Measurements from ENCODE around the gene NUDT1.
"Not testable (repeated sequence)": the region's sequence is repeated elsewhere in the genome, so short reads cannot be mapped to it uniquely, and the experiment has no call there.

The NUDT1 gene

DNA sequence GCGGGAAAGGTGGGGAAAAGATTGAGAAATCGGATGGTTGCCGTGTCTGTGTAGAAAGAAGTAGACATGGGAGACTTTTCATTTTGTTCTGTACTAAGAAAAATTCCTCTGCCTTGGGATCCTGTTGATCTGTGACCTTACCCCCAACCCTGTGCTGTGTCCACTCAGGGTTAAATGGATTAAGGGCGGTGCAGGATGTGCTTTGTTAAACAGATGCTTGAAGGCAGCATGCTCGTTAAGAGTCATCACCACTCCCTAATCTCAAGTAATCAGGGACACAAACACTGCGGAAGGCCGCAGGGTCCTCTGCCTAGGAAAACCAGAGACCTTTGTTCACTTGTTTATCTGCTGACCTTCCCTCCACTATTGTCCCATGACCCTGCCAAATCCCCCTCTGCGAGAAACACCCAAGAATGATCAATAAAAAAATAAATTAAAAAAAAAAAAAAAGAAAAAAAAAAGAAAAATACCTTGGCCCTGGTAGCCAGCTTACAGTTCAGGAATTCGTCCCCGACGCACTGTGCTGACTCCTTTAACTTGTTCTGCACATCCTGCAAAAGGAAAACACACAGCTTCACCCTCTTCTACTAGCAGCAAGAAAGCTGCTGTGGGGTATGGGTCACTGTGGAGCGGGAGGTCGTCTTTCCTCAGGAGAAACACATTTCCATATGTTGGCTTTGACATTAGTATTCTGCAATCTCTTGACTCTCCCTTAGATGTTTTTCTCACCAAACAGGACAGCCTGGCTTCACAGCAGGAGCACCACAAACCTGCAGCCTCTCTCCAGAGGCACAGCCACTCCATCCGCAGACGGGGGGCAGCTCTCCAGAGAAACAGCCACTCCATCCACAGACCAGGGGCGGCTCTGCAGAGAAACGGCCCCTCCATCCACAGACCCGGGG lies 27.3 kb downstream of the NUDT1 start:
- not testable (repeated sequence) for DNase-seq (ENCODE audit: low spot score)

DNA sequence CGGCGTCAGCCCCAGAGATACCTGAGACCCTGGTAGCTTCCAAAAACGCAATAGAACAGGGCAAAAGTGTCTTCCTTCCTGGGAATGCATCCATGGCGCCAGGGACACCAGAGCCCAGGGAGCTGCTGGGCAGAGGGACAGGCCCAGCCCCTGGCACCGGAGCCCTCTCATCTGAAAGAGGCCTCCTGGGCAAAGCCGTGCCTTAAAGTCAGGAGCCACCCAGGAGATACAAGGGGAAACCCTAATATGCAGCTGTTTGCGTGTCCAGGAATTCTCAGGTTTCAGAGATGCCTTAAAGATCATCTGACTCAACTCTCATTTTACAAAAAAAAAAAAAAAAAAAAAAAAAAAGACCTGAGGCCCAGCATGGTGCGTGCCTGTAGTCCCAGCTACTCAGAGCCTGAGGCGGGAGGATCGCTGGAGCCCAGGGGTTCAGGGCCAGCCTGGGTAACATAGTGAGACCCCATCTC lies 28.0 kb downstream of the NUDT1 start:
- no peak for DNase-seq (ENCODE audit: low spot score)

DNA sequence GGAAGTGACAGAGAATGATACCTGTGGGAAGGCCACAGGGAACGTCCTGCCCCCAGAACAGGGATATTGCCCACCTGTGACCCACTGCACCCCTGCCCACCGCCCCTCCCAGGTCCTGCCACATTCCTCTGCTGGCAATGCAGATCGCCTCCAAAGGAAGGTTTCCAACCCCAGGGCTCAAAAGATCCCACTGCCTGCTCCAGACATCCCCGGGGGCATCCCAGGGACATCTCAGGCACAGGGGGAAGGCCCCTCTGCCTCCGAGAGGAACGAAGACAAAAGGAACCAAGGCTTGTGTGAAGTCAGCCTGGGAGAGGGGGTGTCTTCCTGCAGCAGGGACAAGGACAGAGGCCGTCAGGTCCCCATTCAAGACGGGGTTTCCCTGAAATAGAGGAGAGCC lies 28.5 kb downstream of the NUDT1 start:
- DNase-seq (ENCODE audit: low spot score): no peak

DNA sequence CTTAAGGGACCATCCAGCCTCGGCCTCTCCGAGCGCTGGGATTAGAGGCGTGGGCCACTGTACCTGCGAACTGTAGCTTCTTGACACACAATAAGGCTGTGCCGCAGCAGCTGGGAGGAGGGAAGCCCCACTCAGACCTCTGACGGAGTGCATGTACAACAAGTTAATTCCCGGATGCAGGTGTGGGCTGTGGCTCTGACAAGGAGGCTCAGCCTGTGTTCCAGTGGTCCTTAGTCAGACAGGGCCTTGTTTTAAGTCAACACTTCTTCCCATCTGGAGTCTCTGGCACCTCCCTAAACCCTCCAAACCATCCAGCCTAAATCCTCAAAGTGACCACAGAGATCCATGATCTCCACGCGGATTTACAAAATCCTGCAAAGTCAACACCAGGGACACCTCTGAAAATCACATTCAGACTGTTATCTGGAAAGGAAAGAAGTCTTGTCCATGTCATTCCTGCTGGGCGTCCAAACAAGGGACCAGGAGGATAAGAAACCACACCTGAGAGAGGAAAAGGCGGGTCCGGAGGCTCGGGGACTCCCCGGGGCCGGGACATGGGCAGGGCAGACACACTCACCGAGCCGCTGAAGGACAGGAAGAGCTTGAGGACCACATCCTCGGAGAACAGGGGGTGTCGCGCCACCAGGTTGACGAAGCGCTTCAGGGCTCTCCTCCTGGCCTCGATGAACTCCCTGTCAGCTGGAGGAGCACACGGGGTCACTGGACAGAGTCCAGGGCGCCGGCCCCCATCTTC lies 29.4 kb downstream of the NUDT1 start:
- no peak for DNase-seq (ENCODE audit: low spot score)

DNA sequence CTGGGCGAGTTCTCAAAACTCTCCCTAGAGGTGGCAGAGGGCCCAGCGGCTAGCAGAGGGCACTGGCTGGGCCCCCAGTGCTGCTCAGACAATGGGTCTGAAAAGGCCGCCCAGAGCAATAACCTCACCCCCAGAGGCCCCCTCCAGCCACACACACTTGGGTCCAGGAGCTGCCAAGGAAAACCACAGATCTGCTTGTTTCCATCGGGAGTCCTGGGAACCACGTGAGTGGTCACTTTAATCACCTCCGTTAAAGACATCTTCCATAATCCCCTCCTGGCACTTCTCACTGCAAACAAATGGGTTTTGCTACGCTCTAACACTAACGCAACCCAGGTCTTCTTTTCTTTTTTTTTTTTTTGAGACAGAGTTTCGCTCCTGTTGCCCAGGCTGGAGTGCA lies 30.0 kb downstream of the NUDT1 start:
- no peak for DNase-seq (ENCODE audit: low spot score)

DNA sequence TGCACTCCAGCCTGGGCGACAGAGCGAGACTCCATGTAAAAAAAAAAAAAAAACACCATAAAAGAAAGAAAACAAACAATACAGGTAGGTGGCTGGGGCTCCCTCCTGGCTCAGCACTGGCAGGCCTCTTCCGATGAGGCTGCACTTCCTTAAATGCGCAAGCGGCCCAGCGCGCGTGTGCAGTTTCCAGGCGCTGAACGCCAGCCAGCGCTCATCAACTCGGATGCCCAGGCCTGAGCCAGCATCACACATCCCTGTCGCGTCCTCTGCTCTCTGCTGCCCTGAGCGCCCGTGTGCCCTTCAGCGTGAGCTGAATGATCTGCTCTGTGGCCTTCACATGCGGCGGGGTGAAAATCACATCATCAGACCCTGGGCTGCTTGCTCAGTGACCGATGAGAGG lies 31.8 kb downstream of the NUDT1 start:
- DNase-seq (ENCODE audit: low spot score): no peak

DNA sequence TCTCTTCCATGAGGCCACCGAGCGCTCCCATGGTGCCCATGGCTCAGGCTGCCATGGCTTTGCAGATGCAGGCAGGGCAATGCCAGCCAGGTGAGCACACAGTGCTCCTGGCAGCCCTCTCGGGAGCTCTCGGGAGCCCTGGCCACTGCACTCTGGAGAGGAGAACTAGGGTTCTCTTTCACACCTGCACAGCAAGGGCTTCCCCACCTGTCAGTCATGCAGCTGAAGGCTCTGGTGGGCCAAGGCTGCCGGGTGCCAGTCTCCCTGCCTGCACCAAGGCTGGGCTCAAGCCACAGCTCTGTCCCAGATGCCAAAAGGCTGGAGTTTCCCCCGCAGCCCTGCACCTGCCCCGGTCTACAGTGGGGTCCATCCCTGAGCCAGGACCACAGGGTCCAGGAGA lies 32.6 kb downstream of the NUDT1 start:
- no peak for DNase-seq (ENCODE audit: low spot score)

DNA sequence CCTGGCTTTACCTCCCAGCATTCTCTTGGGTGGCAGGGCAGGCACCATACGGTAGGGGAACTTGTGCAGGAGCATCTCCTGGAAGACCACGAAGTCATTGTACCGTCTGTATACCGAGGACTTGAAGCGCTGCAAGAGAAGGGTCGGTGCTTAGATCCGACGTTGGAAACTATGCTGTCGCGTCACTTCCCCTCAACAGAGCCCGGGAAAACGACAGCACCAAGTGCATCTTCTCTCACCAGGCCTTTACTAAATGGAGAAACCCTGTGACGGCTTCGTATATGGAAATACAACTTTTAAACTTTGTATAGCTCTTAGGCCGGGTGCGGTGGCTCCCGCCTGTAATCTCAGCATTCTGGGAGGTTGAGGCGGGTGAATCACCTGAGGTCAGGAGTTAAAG lies 33.1 kb downstream of the NUDT1 start:
- DNase-seq (ENCODE audit: low spot score): no peak

DNA sequence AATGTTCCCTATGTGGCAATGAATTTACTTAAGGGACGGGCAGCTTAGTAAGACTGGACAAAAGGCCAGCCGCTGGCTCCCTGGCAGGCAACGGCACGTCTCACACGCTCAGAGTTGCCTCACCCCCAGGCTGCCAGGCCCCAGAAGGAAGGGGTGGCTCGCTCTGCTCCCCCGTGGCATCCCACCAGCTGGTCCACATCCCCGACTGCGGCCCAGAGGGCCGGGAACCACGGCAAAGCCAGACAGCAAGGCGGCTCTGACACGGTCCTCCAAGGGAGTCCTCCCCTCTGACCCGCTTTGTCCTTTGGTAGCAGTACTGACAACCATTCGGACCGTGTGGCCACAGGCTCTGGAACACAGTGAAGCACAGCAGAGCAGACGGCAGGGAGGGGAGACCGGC lies 34.1 kb downstream of the NUDT1 start:
- no peak for DNase-seq (ENCODE audit: low spot score)

DNA sequence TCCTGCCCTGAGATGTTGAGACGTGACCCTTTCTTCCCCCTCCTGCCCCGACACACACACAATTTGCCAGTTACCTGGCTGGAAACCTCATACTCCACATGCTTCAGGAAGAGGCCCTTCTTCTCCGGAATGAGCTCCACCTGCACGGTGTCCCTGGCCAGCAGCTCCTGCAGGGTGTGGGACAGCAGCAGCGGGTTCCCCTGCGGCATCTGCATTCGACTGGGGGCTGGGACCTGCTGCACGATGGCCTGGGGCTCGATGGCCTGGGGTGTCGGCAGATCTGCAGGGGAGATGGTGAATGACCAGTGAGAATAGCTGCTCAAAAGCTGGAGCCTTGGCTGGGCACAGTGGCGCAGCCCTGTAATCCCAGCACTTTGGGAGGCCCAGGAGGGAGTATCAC lies 36.0 kb downstream of the NUDT1 start:
- no peak for DNase-seq (ENCODE audit: low spot score)

DNA sequence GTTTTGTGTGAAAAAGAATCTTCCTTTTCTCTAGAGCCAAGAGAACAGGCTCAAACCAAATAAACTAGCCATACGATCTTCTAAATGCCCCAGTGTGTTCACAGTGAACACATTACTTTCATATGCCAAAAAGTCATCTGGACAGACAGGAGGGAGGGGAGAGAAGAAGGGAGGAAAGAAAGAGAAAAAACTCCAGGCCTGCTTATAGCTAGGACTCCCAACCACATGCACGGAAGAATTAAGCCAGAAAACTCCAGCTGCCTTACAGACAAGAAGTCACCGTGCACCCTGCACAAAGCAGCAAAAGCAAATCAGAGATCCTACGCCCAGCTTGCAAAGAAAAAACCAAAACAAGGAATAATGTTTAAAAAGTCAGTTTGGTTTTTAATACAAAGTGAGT lies 37.9 kb downstream of the NUDT1 start:
- no peak for DNase-seq (ENCODE audit: low spot score)

DNA sequence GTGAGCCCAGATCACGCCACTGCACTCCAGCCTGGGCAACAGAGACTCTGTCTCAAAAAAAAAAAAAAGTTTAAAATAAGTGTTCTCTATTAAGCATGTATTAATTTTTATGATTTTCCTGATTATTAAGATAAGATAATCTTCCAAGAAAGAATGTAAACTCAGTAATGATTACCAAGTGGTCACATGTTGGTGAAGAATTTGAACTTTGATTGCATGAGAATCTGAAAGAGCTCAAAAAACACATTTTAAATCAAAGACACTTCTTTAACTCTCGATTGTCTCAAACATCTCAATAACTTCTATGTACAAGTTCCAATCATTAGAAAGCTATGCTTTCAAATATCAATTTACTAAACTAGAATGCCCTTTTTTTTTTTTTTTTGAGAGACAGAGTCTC lies 38.4 kb downstream of the NUDT1 start:
- DNase-seq (ENCODE audit: low spot score): no peak

DNA sequence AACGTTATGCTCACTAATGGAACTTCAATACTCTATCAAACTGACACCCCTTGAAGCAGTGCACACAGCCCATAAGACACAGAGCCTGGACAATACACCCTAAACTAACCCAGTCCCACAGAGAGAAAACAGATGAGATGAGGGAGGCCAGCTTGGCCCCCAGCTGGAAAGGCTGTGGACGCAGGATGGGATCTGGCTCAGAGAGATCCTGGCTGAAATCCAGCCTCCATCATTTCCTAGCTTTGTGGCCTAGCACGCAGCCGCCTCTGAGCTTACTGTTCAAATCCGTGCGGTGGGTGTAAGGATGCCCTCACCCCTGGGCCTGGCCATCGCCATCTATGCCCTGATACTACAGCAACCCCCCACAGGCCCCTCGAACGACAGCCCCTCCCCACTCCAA lies 39.5 kb downstream of the NUDT1 start:
- peak; percentile 31 for DNase-seq (ENCODE audit: low spot score)

DNA sequence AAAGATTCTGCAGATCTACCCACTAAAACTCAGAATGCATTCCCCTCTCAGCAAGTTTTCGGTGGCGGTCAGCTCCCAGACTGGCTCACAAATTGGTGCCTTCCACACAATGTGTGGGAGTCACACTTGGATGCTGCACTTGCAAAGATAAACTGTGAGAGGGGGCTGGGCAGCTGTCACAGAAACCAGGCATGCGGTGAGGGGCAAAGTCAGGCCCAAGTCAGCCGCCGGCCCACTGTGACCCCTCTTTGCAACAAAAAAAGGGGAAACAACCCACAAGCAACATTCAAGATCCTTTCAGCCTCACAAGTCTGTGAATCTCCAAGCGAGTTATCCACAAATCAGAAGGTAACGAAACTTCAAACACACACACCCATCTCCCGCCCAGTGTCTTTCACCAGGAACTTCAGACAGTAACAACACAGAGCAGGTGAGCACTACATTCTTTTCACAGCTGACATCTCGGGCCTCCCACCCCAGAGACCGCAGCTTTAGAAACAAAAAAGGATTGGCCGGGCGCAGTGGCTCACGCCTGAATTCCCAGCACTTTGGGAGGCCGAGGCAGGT lies 40.2 kb downstream of the NUDT1 start:
- DNase-seq (ENCODE audit: low spot score): no peak

DNA sequence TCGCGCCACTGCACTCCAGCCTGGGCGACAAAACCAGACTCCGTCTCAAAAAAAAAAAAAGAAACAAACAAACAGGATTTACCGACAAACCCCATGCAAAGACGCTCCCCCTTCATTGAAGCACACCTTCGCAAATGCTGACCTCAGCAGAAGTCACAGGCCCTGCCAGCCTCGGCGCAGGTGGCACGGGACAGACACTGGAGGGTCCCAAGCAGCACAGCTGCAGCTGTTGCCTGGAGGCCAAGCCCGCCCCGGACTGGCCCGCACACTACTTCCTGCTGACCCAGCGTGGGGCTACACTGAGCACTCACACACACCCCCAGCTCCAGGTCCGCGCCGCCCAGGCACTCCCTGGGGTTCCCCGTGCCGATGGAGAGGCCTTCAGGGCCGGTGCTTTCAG lies 41.0 kb downstream of the NUDT1 start:
- no peak for DNase-seq (ENCODE audit: low spot score)

DNA sequence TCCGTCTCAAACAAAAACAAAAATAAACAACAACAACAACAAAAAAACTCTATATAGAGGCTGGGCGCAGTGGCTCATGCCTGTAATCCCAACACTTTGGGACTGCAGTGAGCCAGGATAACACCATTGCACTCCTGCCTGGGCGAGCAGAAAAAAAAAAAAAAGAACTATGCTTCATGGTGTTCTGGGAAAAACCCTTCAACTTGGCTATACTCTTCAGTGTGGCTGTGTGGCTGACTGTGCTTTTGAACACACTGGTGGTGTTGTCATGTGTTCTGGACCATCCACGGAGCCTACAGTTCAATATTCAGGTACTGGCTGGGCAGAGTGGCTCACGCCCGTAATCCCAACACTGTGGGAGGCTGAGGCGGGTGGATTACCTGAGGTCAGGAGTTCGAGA lies 45.7 kb downstream of the NUDT1 start:
- no peak for DNase-seq (ENCODE audit: low spot score)

DNA sequence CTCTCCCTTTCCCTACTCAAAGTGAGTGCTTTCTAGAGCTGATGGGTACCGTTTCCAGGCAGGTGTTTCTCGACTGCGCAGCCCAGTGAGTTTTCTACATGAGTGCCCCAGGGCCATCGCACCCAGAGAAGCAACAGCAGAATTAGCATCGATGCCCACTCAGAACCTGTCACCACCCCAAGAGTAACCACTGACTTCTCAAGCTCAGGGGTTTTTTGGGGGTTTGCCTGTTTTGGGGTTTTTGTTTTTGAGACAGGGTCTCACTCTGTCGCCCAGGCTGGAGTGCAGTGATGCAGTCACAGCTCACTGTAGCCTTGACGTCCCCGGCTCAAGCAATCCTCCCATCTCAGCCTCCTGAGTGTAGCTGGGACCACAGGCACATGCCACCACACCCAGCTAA lies 46.5 kb downstream of the NUDT1 start:
- no peak for DNase-seq (ENCODE audit: low spot score)

DNA sequence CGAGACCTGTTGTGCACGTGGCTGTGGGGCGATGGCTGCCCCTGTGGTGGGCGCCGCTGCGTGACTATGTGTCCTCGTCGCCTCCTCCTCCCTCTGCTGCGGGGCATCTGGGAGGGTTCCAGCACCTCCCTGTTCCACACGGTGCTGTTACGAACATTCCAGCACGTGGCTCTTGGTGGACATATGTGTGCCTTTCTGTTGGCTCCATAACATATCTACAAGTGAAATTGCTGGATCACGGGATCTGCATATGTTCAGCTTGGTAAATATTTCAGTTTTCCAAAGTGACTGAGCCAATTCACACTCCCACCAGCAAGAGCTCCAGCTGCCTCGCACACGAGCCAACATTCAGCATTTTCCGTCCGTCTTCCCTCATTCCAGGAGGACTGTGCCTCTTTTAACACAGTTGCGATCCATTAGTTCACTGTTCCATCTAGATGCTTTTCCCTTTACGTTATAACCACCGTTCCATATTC lies 47.1 kb downstream of the NUDT1 start:
- peak; percentile 65 for DNase-seq (ENCODE audit: low spot score)

DNA sequence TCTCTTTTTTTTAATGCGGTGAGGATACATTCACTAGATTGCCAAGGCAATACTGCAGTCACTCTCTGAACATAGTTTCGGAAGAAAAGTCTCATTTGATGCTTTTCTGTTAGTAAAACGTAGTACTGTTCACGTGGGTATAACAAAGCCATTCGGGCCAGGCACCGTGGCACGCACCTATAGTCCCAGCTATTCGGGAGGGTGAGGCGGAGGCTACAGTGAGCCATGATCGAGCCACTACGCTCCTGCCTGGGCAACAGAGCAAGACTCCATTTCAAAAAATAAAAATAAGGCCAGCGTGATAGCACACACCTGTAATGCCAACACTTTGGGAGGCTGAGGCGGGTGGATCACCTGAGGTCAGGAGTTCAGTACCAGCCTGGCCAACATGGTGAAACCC lies 47.6 kb downstream of the NUDT1 start:
- no peak for DNase-seq (ENCODE audit: low spot score)

DNA sequence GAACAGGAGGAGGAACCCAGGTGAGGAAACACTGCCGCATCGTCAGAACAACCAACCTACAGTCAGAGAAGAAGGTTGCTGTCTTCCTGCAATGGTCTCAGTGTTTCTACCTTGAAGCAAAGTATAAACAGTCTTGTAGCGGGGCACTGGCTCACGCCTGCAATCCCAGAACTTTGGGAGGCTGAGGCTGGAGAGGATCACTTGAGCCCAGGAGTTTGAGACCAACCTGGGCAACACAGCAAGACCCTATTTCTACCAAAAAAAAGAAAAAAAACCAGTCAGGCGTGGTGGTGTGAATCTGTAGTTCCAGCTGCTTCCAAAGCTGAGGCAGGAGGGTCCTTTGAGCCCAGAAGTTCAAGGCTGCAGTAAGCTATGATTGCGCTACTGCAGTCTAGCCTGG lies 48.9 kb downstream of the NUDT1 start:
- DNase-seq (ENCODE audit: low spot score): no peak

DNA sequence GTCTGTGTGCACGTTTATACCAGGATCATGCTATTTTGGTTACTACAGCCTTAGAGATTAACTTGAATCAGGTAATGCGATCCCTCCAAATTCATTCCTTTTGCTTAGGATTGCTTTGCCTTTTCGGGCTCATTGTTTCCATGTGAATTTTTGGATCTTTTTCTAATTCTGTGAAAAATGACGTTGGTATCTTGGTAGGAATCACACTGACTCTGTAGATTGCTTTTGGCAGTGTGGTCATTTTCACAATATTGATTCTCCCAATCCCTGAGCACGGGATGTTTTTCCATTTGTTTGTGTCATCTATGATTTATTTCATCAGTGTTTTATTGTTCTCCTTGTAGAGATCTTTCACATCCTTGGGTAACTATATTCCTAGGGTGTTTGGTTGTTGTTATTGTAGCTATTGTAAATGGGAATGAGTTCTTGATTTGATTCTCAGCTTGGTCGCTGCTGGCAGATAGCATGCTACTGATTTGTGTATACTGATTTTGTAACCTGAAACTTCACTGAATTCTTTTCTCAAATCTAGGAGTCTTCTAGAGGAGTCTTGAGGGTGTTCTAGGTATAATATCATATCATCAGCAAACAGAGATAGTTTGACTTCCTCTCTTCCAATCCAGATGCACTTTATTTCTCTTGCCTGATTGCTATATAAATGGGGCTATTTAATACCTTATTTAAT lies 54.1 kb downstream of the NUDT1 start:
- no peak for DNase-seq (ENCODE audit: low spot score)

DNA sequence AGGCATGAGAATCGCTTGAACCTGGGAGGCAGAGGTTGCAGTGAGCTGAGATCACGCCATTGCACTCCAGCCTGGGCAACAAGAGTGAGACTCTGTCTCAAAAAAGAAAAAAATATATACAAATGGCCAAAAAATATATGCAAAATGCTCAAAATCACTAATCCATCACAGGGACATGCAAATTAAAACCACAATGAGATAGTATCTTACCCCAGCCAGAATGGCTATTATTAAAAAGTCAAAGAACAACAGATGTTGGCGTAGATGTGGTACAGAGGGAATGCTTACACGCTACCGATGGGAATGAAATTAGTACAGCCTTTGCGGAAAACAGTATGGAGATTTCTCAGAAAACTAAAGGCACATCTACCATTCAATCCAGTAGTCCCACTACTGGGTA lies 54.8 kb downstream of the NUDT1 start:
- no peak for DNase-seq (ENCODE audit: low spot score)
